HG02973 (cell line): ENCODE data around the gene DMPK.

Experiments used
- ATAC-seq: cut with Tn5 transposase; IDR thresholded peaks from one replicate; pipeline ENCODE4 v1.9.1; 2021; ENCODE audit warnings: moderate library complexity; ENCODE audit not compliant: unreplicated experiment

Gene DMPK

DNA sequence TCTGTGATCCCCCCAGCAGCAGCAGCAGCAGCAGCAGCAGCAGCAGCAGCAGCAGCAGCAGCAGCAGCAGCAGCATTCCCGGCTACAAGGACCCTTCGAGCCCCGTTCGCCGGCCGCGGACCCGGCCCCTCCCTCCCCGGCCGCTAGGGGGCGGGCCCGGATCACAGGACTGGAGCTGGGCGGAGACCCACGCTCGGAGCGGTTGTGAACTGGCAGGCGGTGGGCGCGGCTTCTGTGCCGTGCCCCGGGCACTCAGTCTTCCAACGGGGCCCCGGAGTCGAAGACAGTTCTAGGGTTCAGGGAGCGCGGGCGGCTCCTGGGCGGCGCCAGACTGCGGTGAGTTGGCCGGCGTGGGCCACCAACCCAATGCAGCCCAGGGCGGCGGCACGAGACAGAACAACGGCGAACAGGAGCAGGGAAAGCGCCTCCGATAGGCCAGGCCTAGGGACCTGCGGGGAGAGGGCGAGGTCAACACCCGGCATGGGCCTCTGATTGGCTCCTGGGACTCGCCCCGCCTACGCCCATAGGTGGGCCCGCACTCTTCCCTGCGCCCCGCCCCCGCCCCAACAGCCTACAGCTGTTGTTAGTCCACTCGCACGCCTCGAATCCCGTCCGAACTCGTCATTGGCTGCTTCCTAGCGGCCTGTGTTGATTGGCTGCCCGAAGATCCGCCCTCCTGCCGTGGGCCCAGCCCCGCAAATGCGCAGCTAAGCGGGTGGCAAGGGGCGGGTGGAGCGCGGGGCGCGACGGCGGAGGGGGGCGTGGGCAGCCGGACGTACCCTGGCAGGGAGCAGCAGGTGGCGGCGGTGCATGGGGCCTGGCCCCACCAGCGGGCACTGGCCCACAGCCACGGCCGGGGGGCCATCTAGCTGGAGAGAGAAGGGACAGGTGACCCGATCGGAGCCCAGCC lies 11.8 kb downstream of the DMPK start:
- ATAC-seq = peak; percentile 45

- no peak for ATAC-seq
These were observed 12.5 kb downstream of the DMPK start for GRCh38 chr19:45769821-45770191.

DNA sequence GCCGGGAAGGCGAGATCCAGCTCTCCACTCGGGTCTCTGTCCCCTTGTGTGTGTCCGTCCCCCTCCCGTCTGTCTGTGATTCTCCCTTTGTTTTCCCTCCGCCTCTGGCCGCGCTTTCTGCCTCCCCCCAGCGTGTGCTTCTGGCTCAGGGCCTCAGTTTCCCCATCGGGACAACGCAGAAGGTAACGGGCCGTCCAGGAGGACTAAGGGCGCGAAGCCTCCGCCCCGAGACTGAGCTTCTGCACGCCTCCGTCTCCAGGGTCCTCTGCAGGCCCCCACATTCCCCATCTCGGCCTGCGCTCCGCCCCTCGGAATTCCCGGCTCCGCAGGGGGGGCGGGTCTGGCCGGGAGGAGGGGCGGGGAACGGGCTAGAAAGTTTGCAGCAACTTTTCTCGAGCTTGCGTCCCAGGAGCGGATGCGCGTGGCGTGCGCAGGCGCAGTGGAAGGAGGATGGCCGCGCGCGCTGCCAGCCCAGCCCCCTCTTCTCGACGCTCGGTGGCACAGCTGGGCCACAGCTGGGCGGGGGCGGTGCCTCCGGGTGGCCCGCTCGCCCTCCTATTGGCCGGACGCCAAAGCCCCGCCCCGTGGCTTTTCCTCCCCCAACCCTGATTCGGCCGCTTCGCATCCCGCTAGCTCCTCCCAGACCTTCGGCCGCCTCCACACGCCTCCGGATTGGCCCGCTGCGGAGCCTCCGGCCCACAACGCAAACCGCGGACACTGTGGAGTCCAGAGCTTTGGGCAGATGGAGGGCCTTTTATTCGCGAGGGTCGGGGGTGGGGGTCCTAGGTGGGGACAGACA lies 13.1 kb downstream of the DMPK start, which contains the start of gene SIX5:
SIX5 (minus strand) TSS at position 269 of the 799 bp plus-strand sequence. CDS start 408 bp downstream, outside the sequence.
- peak; percentile 46 for ATAC-seq

DNA sequence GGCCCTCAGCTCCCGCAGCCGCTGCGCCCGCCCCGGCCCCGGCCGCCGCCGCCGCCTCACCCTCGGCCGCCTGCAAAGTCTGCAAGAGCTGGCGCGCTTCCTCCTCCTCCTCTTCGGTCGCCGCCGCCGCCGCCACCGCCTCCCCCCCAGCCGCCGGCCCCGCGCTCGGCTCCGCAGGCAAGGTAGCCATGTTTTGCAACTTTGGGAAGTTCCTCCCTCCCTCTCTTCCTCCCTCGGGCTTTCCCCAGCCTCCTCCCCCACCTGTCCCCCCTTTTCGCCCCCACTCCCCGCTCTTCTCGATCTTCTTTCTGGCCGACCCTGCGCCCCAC lies 13.7 kb downstream of the DMPK start:
- ATAC-seq = no peak

- ATAC-seq = no peak
These were observed 14.2 kb downstream of the DMPK start for GRCh38 chr19:45767881-45768654.

GRCh38 chr19:45767410-45767880 lies 14.8 kb downstream of the DMPK start:
- no peak for ATAC-seq

GRCh38 chr19:45766869-45767346 lies 15.4 kb downstream of the DMPK start:
- no peak for ATAC-seq

- no peak for ATAC-seq
These were observed 15.9 kb downstream of the DMPK start for GRCh38 chr19:45766296-45766868.

- no peak for ATAC-seq
These were observed 16.5 kb downstream of the DMPK start for GRCh38 chr19:45765702-45766295.

DNA sequence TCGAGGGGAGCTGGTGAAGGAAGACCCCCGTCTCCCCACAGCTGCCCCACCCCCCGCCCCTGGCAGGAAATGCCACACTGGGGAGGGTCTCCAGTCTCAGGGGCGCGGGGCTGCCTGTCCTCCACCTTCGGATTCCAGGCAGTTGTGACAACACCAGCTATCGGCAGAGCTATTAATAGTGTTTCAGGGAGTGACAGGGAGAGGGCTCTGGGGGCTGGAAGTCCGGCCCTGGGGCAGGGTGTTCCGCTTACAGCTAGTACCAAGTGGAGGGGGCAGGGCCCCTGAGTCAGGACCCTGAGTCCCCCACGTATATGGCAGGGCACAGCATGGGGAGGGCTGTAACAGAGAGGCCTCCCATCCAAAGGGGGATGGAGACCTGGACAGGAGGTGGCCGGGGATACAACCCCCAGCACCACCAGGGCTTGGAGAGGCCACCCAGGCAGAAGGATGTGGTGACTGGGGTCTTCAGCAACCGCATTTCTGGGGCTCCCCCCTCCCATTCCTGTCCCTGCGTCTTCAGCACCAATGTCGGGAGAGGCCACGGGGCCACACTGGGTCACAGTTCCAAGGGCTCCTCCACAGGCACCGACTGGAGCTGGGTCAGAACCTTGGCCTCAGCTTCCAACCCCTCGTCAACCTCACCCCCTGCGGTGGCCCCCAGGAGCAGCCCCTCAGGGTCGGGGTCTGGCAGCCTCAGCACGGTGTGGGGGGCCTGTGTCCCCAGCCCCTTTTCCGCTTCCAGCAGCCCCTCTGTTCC lies 17.2 kb downstream of the DMPK start:
- ATAC-seq = no peak

DNA sequence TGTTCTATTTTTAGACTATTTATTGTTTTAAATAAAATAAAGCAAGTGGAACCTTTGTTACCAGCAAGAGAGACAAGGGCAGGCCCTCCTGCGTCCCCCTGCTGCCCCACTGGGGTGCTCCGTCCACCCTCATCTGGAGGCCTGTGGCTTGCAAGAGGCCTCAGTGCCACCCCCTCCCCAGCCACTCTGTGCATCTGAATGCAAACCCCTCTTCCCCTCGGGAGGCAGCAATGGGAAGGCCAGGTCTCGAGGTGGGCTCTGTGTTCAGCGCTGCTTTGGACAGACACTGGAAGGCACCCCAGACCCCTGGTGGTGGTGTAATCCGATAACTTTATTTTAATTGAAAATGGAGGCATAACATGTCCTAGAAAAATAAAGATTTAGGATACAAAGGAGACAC lies 17.8 kb downstream of the DMPK start:
- ATAC-seq = no peak

DNA sequence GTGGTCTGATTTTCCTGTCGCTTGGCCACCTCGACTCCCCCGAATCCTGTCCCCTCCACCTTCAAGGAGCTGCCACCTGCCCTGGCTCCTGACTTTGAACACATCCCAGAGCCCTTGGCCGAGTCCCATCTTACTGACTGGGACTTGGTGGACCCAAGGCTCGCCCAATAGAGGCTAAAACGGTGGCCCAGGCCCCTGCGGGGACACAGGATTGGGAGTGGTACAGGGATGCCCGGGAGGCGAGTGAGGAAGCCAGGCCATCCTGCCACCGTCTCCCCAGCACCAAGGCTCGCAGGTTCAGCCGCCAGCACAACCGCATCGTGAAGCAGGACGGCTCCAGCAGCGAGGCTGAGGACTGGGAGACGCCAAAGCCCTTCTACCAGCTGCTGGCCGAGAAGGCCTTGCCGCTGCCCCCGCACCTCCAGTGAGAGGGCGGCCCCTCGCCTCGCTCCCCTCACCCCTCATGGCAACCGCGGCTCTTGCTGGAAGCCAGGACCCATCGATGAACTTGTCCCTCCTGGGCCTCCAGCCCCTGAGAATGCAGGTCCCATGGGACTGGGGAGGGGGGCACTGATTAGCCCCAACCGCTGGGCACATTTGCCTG lies 18.5 kb downstream of the DMPK start:
- ATAC-seq = no peak

DNA sequence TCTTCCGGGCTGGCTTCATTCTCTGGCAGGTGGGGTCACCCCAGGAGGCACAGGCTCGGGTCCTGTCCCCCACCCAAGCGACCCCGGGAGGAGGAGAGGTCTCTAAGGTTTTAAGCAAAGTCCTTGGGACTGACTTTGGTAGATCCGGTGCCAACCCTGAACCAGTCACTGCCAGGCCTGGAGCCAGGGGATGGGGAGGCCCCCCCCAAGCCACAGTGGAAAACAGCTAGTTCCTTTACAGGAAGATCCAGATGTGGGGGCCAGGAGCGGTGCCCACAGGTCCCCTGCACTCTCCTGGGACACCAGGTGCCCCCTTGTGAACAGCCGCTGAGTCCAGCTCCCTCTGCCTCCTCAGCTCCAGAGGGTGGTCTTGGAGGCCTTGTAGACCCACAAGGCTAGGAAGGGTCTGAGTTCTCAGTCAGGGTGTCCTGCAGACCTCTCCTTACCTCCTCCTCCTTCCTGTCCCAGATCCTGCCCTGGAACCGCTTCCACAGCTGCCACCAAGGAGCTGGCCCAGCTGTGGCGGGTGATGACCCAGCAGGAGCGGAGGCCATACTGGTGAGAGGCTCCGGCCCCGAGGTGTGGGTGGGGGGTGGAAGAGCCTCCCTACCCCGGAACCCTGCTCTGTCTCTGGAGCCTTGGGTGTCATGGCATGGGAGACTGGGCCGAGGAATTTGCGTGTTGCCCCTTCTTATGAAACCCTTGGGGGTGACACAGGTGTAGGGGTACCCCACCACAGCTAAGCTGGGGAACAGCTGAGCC lies 19.2 kb downstream of the DMPK start:
- no peak for ATAC-seq

- ATAC-seq = no peak
These were observed 20.6 kb downstream of the DMPK start for GRCh38 chr19:45761714-45762113.

DNA sequence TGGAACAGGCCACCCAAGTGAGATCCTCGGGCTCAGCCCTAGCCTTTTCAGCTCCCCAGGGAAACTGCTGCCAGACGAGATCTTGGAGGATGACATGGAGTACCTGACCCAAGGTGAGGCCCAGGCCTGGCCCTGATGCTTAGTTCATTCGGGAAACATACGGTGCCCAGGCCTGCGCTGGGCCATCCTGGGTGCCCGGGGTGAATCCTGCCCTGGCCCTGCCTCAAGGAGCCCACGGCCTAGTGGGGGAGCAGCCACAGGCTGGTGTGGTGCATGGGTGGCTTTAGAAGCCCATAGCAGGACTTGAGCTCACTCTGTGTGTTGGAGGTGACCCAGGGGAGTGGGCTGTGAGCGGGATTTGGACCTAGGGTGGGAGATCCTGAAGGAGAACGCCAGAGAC lies 23.4 kb downstream of the DMPK start:
- ATAC-seq = no peak

DNA sequence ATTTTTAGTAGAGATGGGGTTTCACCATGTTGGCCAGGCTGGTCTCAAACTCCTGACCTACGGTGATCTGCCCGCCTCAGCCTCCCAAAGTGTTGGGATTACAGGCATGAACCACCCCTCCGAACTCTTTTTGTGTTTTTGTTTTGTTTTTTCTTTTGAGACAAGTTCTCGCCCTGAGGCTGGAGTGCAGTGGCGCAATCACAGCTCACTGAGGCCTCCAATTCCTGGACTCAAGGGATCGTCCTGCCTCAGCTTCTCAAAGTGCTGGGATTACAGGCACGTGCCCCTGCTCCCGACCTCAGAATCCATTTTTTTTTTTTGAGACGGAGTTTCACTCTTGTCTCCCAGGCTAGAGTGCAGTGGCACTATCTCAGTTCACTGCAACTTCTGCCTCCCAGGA lies 24.6 kb downstream of the DMPK start:
- ATAC-seq = no peak

- no peak for ATAC-seq
These were observed 28.0 kb downstream of the DMPK start for GRCh38 chr19:45754323-45754722.

- ATAC-seq = no peak
These were observed 28.7 kb downstream of the DMPK start for GRCh38 chr19:45753548-45753947.
